H1 (cell line): Measurements from ENCODE around the gene PXN. TPM values are rescaled to one million over a fixed set of nuclear protein-coding genes. Genes with fewer than 3 reads are reported as not detected.

Experiments
- ATF2 ChIP-seq: IDR thresholded peaks from 2 replicates; pipeline ENCODE4 v1.6.1; 2012; ENCODE audit warnings: low read length, inconsistent platforms
- HDAC2 ChIP-seq, 2 experiments: fragments of 300-600 bp in 1 of 2; sonication (generic) in 1 of 2; IDR thresholded peaks; 2 replicates each; pipeline ENCODE4 v1.6.1; 2011 to 2012; ENCODE audit warnings: low read depth in 2 of 2, low read length in 2 of 2, mild to moderate bottlenecking in 2 of 2, moderate library complexity in 2 of 2, borderline replicate concordance in 1 of 2, inconsistent platforms in 1 of 2
- RFX5 ChIP-seq: IDR thresholded peaks from 2 replicates; pipeline ENCODE4 v1.6.1; 2011; ENCODE audit warnings: low read depth, low read length, improper control_type of control experiment, borderline replicate concordance
- SAP30 ChIP-seq: fragments of 300-600 bp; sonication (generic); IDR thresholded peaks from 2 replicates; pipeline ENCODE4 v1.7.1; 2012; ENCODE audit warnings: low read length, moderate library complexity, mild to moderate bottlenecking, inconsistent platforms; ENCODE audit not compliant: insufficient read depth, insufficient replicate concordance
- SIX5 ChIP-seq: IDR thresholded peaks from 2 replicates; pipeline ENCODE4 v1.6.1; 2011; ENCODE audit warnings: mild to moderate bottlenecking, low read depth, low read length
- polyA plus RNA-seq, 7 experiments: library from polyadenylated mRNA; depleted of rRNA in 3 of 7; stranded (reverse) in 5 of 7; unstranded in 2 of 7; fragments of >200 nt in 5 of 7; fragments of 200-250 nt in 2 of 7; gene quantifications; 1 replicate in 5 of 7; 2 replicates in 1 of 7; 4 replicates in 1 of 7; pipeline versions ENCODE4 v1.2.1 to v1.2.3, GENCODE V29; 2011 to 2013; ENCODE audit warnings: missing spikeins in 2 of 7, mixed read lengths in 2 of 7
- total RNA-seq: library from RNA; stranded (reverse); fragmentation: NEBNext Ultra II Directional; extraction: Animal tissue kit (Norgen Biotek cat#: 25700); gene quantifications from 2 replicates; pipeline ENCODE4 v1.2.1, GENCODE V29; 2021

Gene PXN
- total and polyA plus RNA-seq, 2 of the 8 experiments (the other 6 are each of a cell fraction or from before 2014, with no cell fraction given): 51.0 to 105 TPM

- TF ChIP-seq HDAC2 (IDR thresholded peaks at IDR 0.05; ENCODE audit: borderline replicate concordance in 1 of 2, low read depth in 2 of 2, low read length in 2 of 2) (no peak), RFX5 (no peak), SAP30 (no peak), ATF2 (no peak), SIX5 (no peak)
Observed at GRCh38 chr12:120290609-120291305, 25.2 kb upstream of the PXN start (continued).
